HG03139 (cell line): Measurements from ENCODE around the gene LHX4.

ENCODE experiments used
- ATAC-seq: cut with Tn5 transposase; IDR thresholded peaks from one replicate; pipeline ENCODE4 v1.9.1; 2021; ENCODE audit not compliant: unreplicated experiment

The LHX4 gene

GRCh38 chr1:180256341-180257027, 26.4 kb downstream of the LHX4 start:
- no peak for ATAC-seq

GRCh38 chr1:180257028-180257386, 26.9 kb downstream of the LHX4 start:
- ATAC-seq: no peak

- ATAC-seq: no peak
These were observed 27.4 kb downstream of the LHX4 start for GRCh38 chr1:180257486-180257885.

GRCh38 chr1:180258290-180258689, 28.2 kb downstream of the LHX4 start:
- no peak for ATAC-seq

GRCh38 chr1:180258935-180259334, 28.9 kb downstream of the LHX4 start:
- ATAC-seq: no peak

GRCh38 chr1:180259431-180260338, 29.6 kb downstream of the LHX4 start:
- ATAC-seq: no peak

- ATAC-seq: no peak
These were observed 30.5 kb downstream of the LHX4 start for GRCh38 chr1:180260541-180260940.

GRCh38 chr1:180261030-180261429, 31.0 kb downstream of the LHX4 start:
- no peak for ATAC-seq

GRCh38 chr1:180261524-180262155, 31.6 kb downstream of the LHX4 start:
- ATAC-seq: no peak

- ATAC-seq: no peak
These were observed 32.8 kb downstream of the LHX4 start for GRCh38 chr1:180262628-180263488.

- ATAC-seq: no peak
These were observed 34.5 kb downstream of the LHX4 start for GRCh38 chr1:180264595-180264994.

- no peak for ATAC-seq
These were observed 35.1 kb downstream of the LHX4 start for GRCh38 chr1:180265201-180265600.

GRCh38 chr1:180265871-180266270, 35.8 kb downstream of the LHX4 start:
- no peak for ATAC-seq

- no peak for ATAC-seq
These were observed 36.5 kb downstream of the LHX4 start for GRCh38 chr1:180266275-180267210.

- ATAC-seq: no peak
These were observed 37.1 kb downstream of the LHX4 start for GRCh38 chr1:180267211-180267561.

- ATAC-seq: no peak
These were observed 37.9 kb downstream of the LHX4 start for GRCh38 chr1:180267761-180268555.

GRCh38 chr1:180268556-180269075, 38.6 kb downstream of the LHX4 start:
- no peak for ATAC-seq

GRCh38 chr1:180269645-180270529, 39.8 kb downstream of the LHX4 start:
- ATAC-seq: no peak
